ENCODE measurements around the gene KLHDC10.

Gene KLHDC10

GRCh38 chr7:130069978-130070860 is at the start of gene KLHDC10:
Gene KLHDC10, plus strand, starts transcription at chr7:130070534. Its CDS starts 110 bp downstream, at chr7:130070644.
- no peak for TF ChIP-seq CTCF (IDR thresholded peaks at IDR 0.05; ENCODE audit: control insufficient read depth, insufficient read depth, low read depth, low read length, missing control alignments)
- H3K4me3 ChIP-seq (ENCODE audit: control insufficient read depth, low read depth, low read length) = peak within 1 kb of the TSS; percentile 74
- DNase-seq (ENCODE audit: low read depth) = peak; percentile 97

GRCh38 chr7:130021105-130021834 is 49.1 kb upstream of the KLHDC10 start:
- no peak overlapping the region for H3K4me3 ChIP-seq (ENCODE audit: control insufficient read depth, low read depth, low read length)
- TF ChIP-seq CTCF (IDR thresholded peaks at IDR 0.05; ENCODE audit: control insufficient read depth, insufficient read depth, low read depth, low read length, missing control alignments) = no peak
- no peak for DNase-seq (ENCODE audit: low read depth)

- H3K4me3 ChIP-seq (ENCODE audit: control insufficient read depth, low read depth, low read length) = no peak overlapping the region
- DNase-seq (ENCODE audit: low read depth) = no peak
- no peak for TF ChIP-seq CTCF (IDR thresholded peaks at IDR 0.05; ENCODE audit: control insufficient read depth, insufficient read depth, low read depth, low read length, missing control alignments)
Measured at GRCh38 chr7:130022115-130022514, 48.2 kb upstream of the KLHDC10 start.

GRCh38 chr7:130022623-130023175 is 47.6 kb upstream of the KLHDC10 start:
- no peak for DNase-seq (ENCODE audit: low read depth)
- no peak overlapping the region for H3K4me3 ChIP-seq (ENCODE audit: control insufficient read depth, low read depth, low read length)

GRCh38 chr7:130024390-130024789 is 45.9 kb upstream of the KLHDC10 start:
- no peak for DNase-seq (ENCODE audit: low read depth)

More at GRCh38 chr7:130022623-130023175, 47.6 kb upstream of the KLHDC10 start:
- no peak for TF ChIP-seq CTCF (IDR thresholded peaks at IDR 0.05; ENCODE audit: control insufficient read depth, insufficient read depth, low read depth, low read length, missing control alignments)

More at GRCh38 chr7:130024390-130024789, 45.9 kb upstream of the KLHDC10 start:
- H3K4me3 ChIP-seq (ENCODE audit: control insufficient read depth, low read depth, low read length) = no peak overlapping the region
- no peak for TF ChIP-seq CTCF (IDR thresholded peaks at IDR 0.05; ENCODE audit: control insufficient read depth, insufficient read depth, low read depth, low read length, missing control alignments)

Data from AG09309 (cell line).